K562 (cell line): Measurements from ENCODE around the gene SENP3. TPM values are rescaled to one million over a fixed set of nuclear protein-coding genes. Genes with fewer than 3 reads are reported as not detected.
A peak's percentile ranks its signal among the peaks of the same experiment; 100 is the strongest.

ENCODE experiments used
- ATF7 ChIP-seq: fragments of 450-650 bp; IDR thresholded peaks from 2 replicates; pipeline ENCODE4 v1.7.1; 2014; ENCODE audit warnings: mild to moderate bottlenecking, moderate library complexity
- BRCA1 ChIP-seq, 2 experiments: fragments of 450-650 bp in 1 of 2; sonication (generic) in 1 of 2; formaldehyde crosslinking in 1 of 2; IDR thresholded peaks; 2 replicates each; pipeline versions ENCODE4 v1.5.0 to v1.6.1; 2017 to 2020; ENCODE audit warnings: mild to moderate bottlenecking in 1 of 2, missing genetic modification reagents in 1 of 2
- ELF1 ChIP-seq: fragments of 200-800 bp; sonication (Bioruptor generic); IDR thresholded peaks from 2 replicates; pipeline ENCODE4 v1.6.1; 2016; ENCODE audit warnings: missing genetic modification characterization, missing compliant biosample characterization
- EP300 ChIP-seq: IDR thresholded peaks from 2 replicates; pipeline ENCODE4 v1.6.1; 2012; ENCODE audit warnings: low read length, improper control_type of control experiment
- FOXK2 ChIP-seq, 2 experiments: fragments of 450-650 bp; IDR thresholded peaks in 1 of 2; conservative IDR thresholded peaks in 1 of 2; 2 replicates each; pipeline ENCODE4 v1.6.1; 2016; ENCODE audit warnings: low read depth in 2 of 2, mild to moderate bottlenecking in 1 of 2
- HDAC1 ChIP-seq, 2 experiments: fragments of 450-650 bp; IDR thresholded peaks; 2 replicates each; pipeline ENCODE4 v1.6.1; 2016 to 2017; ENCODE audit warnings: inconsistent platforms in 1 of 2, mild to moderate bottlenecking in 1 of 2, moderate library complexity in 1 of 2
- HNRNPL ChIP-seq: fragments of 200-400 bp; formaldehyde crosslinking; IDR thresholded peaks from 2 replicates; pipeline ENCODE4 v1.6.1; 2017; ENCODE audit warnings: low read depth, mild to moderate bottlenecking, low read length
- JUN ChIP-seq, 2 experiments: sonication (generic) in 1 of 2; formaldehyde crosslinking in 1 of 2; IDR thresholded peaks; 2 replicates each; pipeline versions ENCODE4 v1.6.1 to v1.8.0; 2012 to 2022; ENCODE audit warnings: borderline replicate concordance in 2 of 2, mild to moderate bottlenecking in 2 of 2, improper control_type of control experiment in 1 of 2, low read depth in 1 of 2, low read length in 1 of 2, missing genetic modification reagents in 1 of 2
- MTA1 ChIP-seq: fragments of 450-650 bp; IDR thresholded peaks from 2 replicates; pipeline ENCODE4 v1.6.1; 2017; ENCODE audit warnings: borderline replicate concordance
- MTA2 ChIP-seq: fragments of 450-650 bp; IDR thresholded peaks from 2 replicates; pipeline ENCODE4 v1.6.1; 2016; ENCODE audit warnings: low read depth
- MXI1 ChIP-seq: IDR thresholded peaks from 2 replicates; pipeline ENCODE4 v1.6.1; 2011; ENCODE audit warnings: low read depth, mild to moderate bottlenecking, improper control_type of control experiment, low read length
- PTTG1 ChIP-seq: fragments of 450-650 bp; IDR thresholded peaks from 2 replicates; pipeline ENCODE4 v1.6.1; 2016; ENCODE audit warnings: low read depth, mild to moderate bottlenecking, missing genetic modification characterization, missing compliant biosample characterization
- RAD51 ChIP-seq: fragments of 450-650 bp; IDR thresholded peaks from 2 replicates; pipeline ENCODE4 v1.7.1; 2016; ENCODE audit warnings: low read depth, mild to moderate bottlenecking, borderline replicate concordance
- RCOR1 ChIP-seq, 2 experiments: IDR thresholded peaks; 2 replicates each; pipeline ENCODE4 v1.6.1; 2012; ENCODE audit warnings: low read depth in 2 of 2, low read length in 2 of 2, borderline replicate concordance in 1 of 2, improper control_type of control experiment in 1 of 2
- SIN3A ChIP-seq, 2 experiments: fragments of 150-350 bp in 1 of 2; IDR thresholded peaks; 2 replicates each; pipeline ENCODE4 v1.6.1; 2011 to 2016; ENCODE audit warnings: borderline replicate concordance in 2 of 2, low read depth in 2 of 2, low read length in 2 of 2, mild to moderate bottlenecking in 2 of 2, moderate library complexity in 2 of 2; ENCODE audit not compliant: control insufficient read depth in 1 of 2
- SMAD2 ChIP-seq: fragments of 150-350 bp; IDR thresholded peaks from 2 replicates; pipeline ENCODE4 v1.6.1; 2014; ENCODE audit warnings: low read depth, mild to moderate bottlenecking, low read length
- TAF9B ChIP-seq: fragments of 450-650 bp; IDR thresholded peaks from 2 replicates; pipeline ENCODE4 v1.6.1; 2018; ENCODE audit warnings: mild to moderate bottlenecking; ENCODE audit not compliant: partially characterized antibody
- YY1 ChIP-seq, 3 experiments: IDR thresholded peaks; 2 replicates each; pipeline ENCODE4 v1.6.1; 2011; ENCODE audit warnings: low read length in 2 of 3, mild to moderate bottlenecking in 2 of 3, moderate library complexity in 2 of 3, borderline replicate concordance in 1 of 3, control low read depth in 1 of 3, low read depth in 1 of 3; ENCODE audit not compliant: insufficient read depth in 3 of 3, insufficient replicate concordance in 2 of 3, control insufficient read depth in 1 of 3, insufficient read length in 1 of 3; ENCODE audit errors: extremely low read depth in 1 of 3
- ZFX ChIP-seq: sonication (generic); formaldehyde crosslinking; IDR thresholded peaks from 2 replicates; pipeline ENCODE4 v1.8.0; 2022; ENCODE audit warnings: mild to moderate bottlenecking, missing genetic modification reagents, moderate library complexity
- ZNF24 ChIP-seq: fragments of 450-650 bp; IDR thresholded peaks from 2 replicates; pipeline ENCODE4 v1.6.1; 2016
- polyA plus RNA-seq, 8 experiments: library from polyadenylated mRNA; depleted of rRNA in 4 of 8; stranded (reverse) in 5 of 8; unstranded in 3 of 8; fragments of >200 nt; fragmentation: Nextera tagmentation in 2 of 8; fragmentation: Illumina TruSeq in 1 of 8; extraction: Ambion mirVana in 2 of 8; extraction: Trizol in 1 of 8; gene quantifications; 2 replicates each; pipeline versions ENCODE4 v1.2.1 to v1.2.3, GENCODE V29; 2011 to 2014; ENCODE audit warnings: inconsistent platforms in 1 of 8, missing spikeins in 1 of 8
- total RNA-seq, 7 experiments: library from RNA; depleted of rRNA in 6 of 7; stranded (reverse); fragments of >200 nt in 6 of 7; fragmentation: Illumina TruSeq in 2 of 7; extraction: Trizol in 2 of 7; gene quantifications; 2 replicates each; pipeline versions ENCODE4 v1.2.1 to v1.2.3, GENCODE V29; 2011 to 2021; ENCODE audit warnings: low replicate concordance in 1 of 7
- TF ChIP-seq, protein P1 (sequence below), 2 experiments: IDR thresholded peaks; 2 replicates each; pipeline ENCODE4 v1.6.1; 2012; ENCODE audit warnings: improper control_type of control experiment in 2 of 2, low read depth in 2 of 2, low read length in 2 of 2, borderline replicate concordance in 1 of 2
- TF ChIP-seq, protein P2 (sequence below): fragments of 250-450 bp; sonication (Bioruptor Pico); IDR thresholded peaks from 2 replicates; pipeline ENCODE4 v1.8.0; 2021; ENCODE audit warnings: borderline replicate concordance, mild to moderate bottlenecking, moderate library complexity; ENCODE audit not compliant: poor library complexity, severe bottlenecking
- TF ChIP-seq, protein P3 (sequence below): fragments of 450-650 bp; IDR thresholded peaks from 2 replicates; pipeline ENCODE4 v1.6.1; 2018; ENCODE audit warnings: mild to moderate bottlenecking, low read depth; ENCODE audit not compliant: partially characterized antibody

The SENP3 gene
- total and polyA plus RNA-seq, 9 of the 15 experiments (the other 6 are each of a cell fraction or from before 2014, with no cell fraction given): 0.63 to 102 (median 78.8) TPM

DNA sequence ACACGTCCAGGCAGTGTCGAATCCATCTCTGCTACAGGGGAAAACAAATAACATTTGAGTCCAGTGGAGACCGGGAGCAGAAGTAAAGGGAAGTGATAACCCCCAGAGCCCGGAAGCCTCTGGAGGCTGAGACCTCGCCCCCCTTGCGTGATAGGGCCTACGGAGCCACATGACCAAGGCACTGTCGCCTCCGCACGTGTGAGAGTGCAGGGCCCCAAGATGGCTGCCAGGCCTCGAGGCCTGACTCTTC, 10.5 kb downstream of the SENP3 start (continued):
- TF ChIP-seq YY1 (IDR thresholded peaks at IDR 0.05; ENCODE audit: borderline replicate concordance in 1 of 3, control insufficient read depth in 1 of 3, extremely low read depth in 1 of 3, insufficient read depth in 3 of 3, insufficient read length in 1 of 3, insufficient replicate concordance in 2 of 3, low read depth in 1 of 3, low read length in 2 of 3) (peak; percentile 87 to 95 (median 95)), SIN3A (IDR thresholded peaks at IDR 0.05; ENCODE audit: borderline replicate concordance in 2 of 2, control insufficient read depth in 1 of 2, low read depth in 2 of 2, low read length in 2 of 2) (peak in 1 of 2 experiments; percentile 66; a peak in 1 of 4 replicates), FOXK2 (conservative IDR thresholded peaks at IDR 0.05 in 1 of 2, IDR thresholded peaks at IDR 0.05 in 1 of 2; ENCODE audit: low read depth in 2 of 2) (peak; percentile 63 to 64; a peak in 2 of 4 replicates), TAF9B (no peak), EP300 (no peak), RAD51 (peak; percentile 93), ELF1 (tag) (peak; percentile 96), BRCA1 (IDR thresholded peaks at IDR 0.05) (no peak), BRCA1 (CRISPR knock-in tag; IDR thresholded peaks at IDR 0.05) (no peak), ATF7 (no peak), PTTG1 (tag) (no peak), HNRNPL (no peak), SMAD2 (no peak), MTA2 (no peak), ZFX (CRISPR knock-in tag) (peak; percentile 91), HDAC1 (IDR thresholded peaks at IDR 0.05) (0 out of 4 replicates have a peak, but pooled peaks of 1 of the 2 experiments have one; percentile 2), MXI1 (peak; percentile 60; the same call in 1 of the 2 replicates), MTA1 (no peak), RCOR1 (IDR thresholded peaks at IDR 0.05; ENCODE audit: borderline replicate concordance in 1 of 2, low read depth in 2 of 2, low read length in 2 of 2) (no peak; a peak in 1 of 4 replicates), JUN (IDR thresholded peaks at IDR 0.05; ENCODE audit: borderline replicate concordance, low read depth, low read length) (peak; percentile 76; the same call in 1 of the 2 replicates), JUN (CRISPR knock-in tag; IDR thresholded peaks at IDR 0.05; ENCODE audit: borderline replicate concordance) (no peak), ZNF24 (no peak)
- TF ChIP-seq, protein P1, sequence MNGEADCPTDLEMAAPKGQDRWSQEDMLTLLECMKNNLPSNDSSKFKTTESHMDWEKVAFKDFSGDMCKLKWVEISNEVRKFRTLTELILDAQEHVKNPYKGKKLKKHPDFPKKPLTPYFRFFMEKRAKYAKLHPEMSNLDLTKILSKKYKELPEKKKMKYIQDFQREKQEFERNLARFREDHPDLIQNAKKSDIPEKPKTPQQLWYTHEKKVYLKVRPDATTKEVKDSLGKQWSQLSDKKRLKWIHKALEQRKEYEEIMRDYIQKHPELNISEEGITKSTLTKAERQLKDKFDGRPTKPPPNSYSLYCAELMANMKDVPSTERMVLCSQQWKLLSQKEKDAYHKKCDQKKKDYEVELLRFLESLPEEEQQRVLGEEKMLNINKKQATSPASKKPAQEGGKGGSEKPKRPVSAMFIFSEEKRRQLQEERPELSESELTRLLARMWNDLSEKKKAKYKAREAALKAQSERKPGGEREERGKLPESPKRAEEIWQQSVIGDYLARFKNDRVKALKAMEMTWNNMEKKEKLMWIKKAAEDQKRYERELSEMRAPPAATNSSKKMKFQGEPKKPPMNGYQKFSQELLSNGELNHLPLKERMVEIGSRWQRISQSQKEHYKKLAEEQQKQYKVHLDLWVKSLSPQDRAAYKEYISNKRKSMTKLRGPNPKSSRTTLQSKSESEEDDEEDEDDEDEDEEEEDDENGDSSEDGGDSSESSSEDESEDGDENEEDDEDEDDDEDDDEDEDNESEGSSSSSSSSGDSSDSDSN (IDR thresholded peaks at IDR 0.05; ENCODE audit: borderline replicate concordance in 1 of 2, low read depth in 2 of 2, low read length in 2 of 2): no peak
- TF ChIP-seq, protein P2, sequence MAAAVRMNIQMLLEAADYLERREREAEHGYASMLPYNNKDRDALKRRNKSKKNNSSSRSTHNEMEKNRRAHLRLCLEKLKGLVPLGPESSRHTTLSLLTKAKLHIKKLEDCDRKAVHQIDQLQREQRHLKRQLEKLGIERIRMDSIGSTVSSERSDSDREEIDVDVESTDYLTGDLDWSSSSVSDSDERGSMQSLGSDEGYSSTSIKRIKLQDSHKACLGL (CRISPR knock-in tag): peak; percentile 87
- TF ChIP-seq, protein P3, sequence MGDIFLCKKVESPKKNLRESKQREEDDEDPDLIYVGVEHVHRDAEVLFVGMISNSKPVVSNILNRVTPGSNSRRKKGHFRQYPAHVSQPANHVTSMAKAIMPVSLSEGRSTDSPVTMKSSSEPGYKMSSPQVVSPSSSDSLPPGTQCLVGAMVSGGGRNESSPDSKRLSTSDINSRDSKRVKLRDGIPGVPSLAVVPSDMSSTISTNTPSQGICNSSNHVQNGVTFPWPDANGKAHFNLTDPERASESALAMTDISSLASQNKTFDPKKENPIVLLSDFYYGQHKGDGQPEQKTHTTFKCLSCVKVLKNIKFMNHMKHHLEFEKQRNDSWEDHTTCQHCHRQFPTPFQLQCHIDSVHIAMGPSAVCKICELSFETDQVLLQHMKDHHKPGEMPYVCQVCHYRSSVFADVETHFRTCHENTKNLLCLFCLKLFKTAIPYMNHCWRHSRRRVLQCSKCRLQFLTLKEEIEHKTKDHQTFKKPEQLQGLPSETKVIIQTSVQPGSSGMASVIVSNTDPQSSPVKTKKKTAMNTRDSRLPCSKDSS: no peak
